Activated CD4-positive, alpha-beta T cell treated with anti-CD3 and anti-CD28 coated beads for 48 hours (primary cell): ENCODE data around the gene MTUS2.

ENCODE experiments used
- DNase-seq: peaks from one replicate; pipeline ENCODE4 v3.0.0-alpha.2; 2020

MTUS2 gene

DNA sequence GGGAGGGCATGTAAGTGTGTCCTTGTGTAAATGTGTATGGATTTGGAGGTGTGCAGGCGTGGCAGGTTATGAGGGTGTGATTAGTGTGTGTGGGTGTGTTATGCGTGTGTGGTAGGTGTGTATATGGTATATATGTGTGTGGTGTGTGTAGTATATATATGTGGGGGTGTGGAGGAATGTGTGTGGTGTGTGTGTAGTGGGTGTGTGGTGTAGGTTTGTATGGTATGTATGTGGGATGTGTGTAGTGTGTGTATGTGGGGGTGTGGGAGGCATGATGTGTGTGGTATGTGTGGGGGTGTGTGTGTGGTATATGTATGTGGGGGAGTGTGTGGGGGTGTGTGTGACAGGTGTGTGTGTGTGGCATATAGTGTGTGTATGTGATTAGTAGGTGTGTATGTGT is 671.1 kb downstream of the MTUS2 start:
- DNase-seq, result no peak

GRCh38 chr13:29493796-29494195 is 673.7 kb downstream of the MTUS2 start:
- no peak for DNase-seq

GRCh38 chr13:29494520-29494919 is 674.4 kb downstream of the MTUS2 start:
- DNase-seq, result no peak

DNA sequence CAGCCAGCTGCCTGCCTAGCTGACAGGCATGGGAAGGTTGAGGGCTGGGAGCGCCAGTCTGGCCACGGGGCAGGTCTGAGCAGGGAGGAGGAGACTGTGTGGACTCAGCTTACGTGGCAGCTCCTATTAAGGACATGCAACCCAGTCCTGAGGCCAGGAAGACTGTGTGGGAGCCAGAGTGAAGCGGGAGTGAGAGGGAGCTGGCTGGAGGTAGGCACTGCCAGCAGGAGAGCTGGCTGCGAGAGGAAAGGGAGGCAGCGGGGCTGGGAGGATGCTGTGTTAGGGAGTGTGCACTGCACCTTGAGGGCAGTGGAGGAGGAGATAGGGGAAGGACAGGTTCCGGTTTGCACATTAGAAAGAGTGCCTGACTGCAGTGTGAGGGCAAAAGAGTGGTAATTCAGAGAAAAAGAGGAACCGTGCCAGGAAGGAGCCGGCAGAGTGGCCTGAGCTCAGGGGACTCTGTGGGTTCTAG is 676.1 kb downstream of the MTUS2 start:
- DNase-seq, result no peak

DNA sequence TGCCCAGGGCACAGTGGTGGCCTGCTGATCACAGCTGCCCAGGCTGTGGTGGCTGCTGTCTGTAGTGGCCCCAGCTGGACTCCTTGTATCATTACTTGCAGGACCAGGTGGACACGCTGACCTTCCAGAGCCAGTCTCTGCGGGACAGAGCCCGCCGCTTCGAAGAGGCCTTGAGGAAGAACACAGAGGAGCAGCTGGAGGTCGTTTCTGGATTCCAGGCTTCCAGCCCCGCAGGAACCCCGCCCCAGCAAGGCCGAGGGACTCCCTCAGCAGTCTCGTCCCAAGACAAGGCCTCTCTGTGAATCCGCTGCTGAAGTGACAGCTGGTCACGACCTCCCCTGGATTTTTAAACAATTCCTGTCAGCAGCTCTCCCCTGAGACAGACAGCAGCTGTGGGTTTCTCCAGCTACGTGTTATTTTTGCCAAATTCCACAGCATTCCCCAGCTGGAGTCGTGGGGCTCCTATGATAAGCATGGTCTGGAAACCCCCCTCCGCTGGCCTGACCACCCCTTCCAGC is 677.1 kb downstream of the MTUS2 start:
- DNase-seq, result no peak

DNA sequence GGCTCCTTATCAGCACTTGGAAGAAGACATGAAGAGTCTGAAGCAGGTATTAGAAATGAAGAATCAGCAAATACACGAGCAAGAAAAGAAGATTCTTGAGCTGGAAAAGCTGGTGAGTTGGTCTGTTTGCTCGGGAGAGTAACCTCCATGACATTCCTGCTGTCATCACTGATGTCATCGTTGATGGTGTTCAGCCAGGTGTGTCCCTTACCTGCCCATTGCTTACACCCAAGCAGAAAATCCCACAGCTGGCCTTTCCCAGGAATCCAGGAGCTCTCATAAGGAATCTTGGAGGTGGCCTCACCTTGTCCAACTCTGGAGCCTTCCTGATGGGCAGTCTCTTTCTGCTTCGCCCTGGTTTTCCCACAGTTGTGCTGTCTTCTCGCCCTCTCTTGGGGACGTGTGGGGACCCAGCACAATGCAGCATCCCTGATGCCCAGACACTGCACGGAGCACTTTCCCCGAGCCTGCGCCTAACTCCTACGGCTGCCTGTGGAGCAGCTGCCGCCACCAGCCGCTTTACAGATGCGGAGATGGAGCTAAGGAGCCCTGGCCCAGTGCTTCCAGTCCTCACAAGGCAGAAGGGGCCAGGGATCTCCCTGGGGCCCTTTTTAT is 678.4 kb downstream of the MTUS2 start:
- no peak for DNase-seq

- DNase-seq, result no peak
Measured at GRCh38 chr13:29499506-29500165, 679.5 kb downstream of the MTUS2 start.

DNA sequence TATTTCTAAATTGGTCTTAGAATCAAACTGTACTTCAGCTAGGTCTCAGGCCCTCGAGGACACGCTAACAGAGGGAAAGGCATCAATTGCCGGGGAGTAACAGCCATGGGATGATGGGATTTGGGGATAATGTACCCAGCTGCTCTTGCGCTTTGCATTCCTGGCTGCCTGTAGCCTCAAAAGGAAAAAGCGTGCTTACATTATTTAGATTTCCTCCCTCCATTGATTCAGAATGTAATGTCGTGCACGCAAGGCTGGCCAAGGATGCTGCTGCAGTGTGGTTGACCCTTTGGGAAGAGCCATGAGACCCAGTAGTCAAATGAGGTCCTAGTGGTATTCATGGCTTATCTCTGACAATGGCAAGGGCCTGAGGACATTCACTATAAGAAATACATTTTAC is 680.2 kb downstream of the MTUS2 start:
- no peak for DNase-seq

- no peak for DNase-seq
Measured at GRCh38 chr13:29501674-29502073, 681.5 kb downstream of the MTUS2 start.

- no peak for DNase-seq
Measured at GRCh38 chr13:29502391-29503008, 682.4 kb downstream of the MTUS2 start.

GRCh38 chr13:29503041-29503837 is 683.1 kb downstream of the MTUS2 start:
- DNase-seq, result no peak

DNA sequence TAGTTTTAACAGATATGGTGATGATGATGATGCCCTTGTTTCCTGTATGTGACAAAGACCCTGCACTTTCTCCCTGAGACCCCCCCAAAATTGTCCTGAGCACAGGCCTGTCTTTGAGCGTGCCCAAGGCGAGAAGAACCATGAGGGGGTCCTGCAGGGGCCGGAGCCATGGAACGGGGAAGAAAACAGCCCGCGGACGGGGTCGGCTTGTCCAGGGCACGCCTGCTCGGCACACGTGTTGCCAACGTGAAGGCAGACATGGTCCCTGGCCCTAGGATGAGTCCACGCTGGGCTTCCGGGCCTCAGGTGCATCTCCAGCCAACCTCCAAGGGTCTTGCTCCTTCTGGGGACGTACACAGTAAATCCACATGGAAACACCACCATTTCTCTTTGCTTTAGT is 684.6 kb downstream of the MTUS2 start:
- no peak for DNase-seq

GRCh38 chr13:29505511-29505910 is 685.4 kb downstream of the MTUS2 start:
- no peak for DNase-seq

DNA sequence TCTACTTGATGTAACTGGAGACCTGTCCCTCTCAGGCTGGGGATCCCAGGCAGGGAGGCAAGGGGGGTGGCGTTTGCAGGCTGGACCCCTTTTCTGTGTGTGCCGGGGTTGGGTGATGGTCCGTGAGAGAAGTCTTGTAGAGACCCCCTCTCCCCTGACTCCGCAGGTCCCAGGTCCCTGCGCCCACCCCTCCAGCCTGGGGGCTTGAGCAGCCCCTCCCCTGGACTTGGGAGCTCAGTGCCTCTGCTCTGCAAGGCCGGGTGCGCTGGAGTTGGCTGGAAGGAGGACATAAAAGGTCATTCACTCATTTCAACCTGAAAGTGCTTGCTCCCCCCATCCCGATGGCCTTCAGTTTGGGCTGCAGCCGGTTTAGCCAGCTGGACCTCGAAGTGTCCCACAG is 685.8 kb downstream of the MTUS2 start:
- no peak for DNase-seq

DNA sequence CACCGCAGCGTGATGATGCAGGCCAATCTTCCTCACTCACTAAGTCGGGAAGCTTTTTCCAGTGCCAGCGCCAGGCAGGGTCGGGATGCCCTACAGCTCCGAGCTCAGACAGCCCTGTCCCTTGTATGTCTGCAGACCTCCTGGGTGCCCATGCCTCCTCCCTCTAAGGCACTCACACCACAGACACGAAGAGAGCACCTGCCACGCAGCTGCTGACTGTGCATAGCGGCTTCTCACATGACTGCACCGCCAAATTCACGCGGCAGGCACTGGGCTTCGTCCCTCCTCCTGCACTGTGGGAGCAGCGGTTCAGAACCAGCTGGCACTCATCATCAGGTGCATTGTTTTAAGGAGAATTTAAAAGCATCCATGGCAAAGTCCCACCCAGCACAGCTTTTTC is 687.2 kb downstream of the MTUS2 start:
- DNase-seq, result no peak

- peak; percentile 80 for DNase-seq
Measured at GRCh38 chr13:29508130-29508875, 688.2 kb downstream of the MTUS2 start.

DNA sequence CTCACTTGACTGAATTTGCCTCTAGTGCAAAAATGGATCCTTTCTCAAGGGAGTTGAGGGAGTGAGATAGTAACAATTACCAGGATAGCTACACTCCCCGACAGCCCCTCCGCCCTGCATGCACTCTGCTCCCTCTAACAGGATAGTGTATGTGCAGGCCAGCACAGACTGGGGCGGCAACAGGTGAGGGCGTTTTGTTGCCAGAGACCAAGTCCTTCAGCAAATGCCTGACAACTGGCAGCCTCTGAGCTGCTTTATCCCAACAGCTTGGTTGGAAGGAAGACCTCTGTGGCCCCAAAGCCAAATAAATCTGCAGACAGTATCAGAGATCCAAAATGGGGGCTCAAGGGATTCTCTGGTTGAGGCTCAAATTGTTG is 688.7 kb downstream of the MTUS2 start:
- no peak for DNase-seq

DNA sequence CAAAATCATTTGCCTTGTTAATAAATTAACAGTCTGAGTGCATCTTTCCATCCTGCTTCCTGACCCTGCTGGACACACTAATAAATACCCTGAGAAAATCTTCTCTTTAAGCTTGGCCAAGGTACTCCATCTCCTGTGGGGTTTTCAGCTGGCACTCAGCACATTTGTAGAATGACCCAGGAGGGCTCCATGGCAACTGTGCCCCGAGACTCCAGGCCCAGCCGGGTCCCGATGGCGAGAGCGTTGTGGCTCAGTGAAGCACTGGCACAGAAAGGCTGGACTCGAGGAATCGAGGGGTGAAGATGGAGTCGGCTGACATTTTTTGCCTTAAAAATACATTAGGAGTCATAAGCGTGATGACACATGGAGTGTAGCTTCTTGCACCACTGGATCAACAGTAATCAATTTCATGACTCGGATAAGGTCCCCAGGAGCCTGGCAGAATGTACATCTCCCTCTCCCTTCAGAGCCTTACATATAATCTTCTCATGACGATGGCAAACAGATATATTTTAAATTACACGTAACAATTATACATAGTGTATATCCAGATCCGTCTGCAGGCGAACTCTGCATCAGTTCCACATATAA is 690.0 kb downstream of the MTUS2 start:
- DNase-seq, result no peak

DNA sequence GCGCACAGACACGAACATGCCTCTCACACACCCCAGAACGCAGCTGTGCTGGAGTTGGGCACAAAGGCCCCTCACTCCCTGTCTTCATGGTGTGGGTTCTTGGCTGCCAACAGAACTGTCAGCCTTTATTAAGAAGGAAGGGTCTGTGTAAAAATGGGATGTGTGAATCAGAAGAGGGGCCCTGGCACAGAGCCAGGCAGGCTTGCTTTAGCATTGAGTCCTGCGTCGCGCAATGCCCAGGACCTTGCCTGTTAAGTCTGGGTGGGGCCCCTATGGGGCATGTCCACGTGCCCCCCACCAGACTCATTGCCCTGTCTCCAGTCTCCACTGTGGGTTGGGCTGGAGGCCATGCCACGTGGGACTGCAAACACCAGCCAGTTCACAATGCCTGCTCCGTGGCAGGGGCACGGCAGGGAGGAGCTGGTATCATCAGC is 690.5 kb downstream of the MTUS2 start:
- no peak for DNase-seq

DNA sequence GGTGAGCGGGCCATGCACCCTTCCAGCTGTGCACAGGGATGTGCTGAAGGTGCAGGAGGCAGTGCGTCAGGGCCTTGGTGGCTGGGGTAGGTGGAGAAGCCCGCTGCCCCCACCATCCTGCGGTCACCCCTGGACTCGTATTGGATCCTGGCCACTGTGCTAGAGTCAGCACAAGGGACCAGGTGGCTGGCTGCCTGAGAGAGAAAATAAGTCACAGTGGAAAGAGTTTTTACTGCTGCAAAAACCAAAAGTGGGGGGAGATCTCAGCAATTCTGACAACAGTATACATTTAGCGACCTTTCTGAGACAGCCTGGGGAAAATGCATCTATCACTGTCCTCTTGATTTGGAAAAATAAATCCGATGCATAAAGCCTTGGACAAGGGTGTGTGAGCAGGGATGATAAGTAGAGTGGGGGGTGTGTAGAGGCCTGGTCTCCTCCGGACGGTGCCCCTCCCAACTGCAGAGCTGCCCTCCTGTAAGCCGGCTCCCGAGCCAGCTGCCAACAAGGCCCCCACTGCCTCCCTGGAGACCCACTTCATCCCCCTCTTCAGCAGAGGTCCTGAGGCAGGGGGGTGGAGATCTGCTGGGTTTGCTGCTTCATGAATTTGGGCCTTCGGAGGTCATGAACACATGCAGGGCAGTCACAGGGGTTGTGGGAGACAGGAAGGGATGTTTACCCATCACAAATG is 691.1 kb downstream of the MTUS2 start:
- DNase-seq, result no peak

- DNase-seq, result no peak
Measured at GRCh38 chr13:29511980-29512379, 691.8 kb downstream of the MTUS2 start.
